K562 (cell line): ENCODE measurements around the gene MSL2. TPM values are rescaled to one million over a fixed set of nuclear protein-coding genes. Genes with fewer than 3 reads are reported as not detected.

Source experiments
- AFF4 ChIP-seq: sonication (generic); formaldehyde crosslinking; IDR thresholded peaks from 2 replicates; pipeline ENCODE4 v1.8.0; 2023; ENCODE audit warnings: mild to moderate bottlenecking, missing genetic modification reagents
- CREBBP ChIP-seq: IDR thresholded peaks from one replicate; pipeline ENCODE4 v1.6.1; 2012; ENCODE audit warnings: low read depth, mild to moderate bottlenecking, control low read depth, inconsistent platforms, low read length
- HBP1 ChIP-seq: fragments of 450-650 bp; formaldehyde crosslinking; IDR thresholded peaks from 2 replicates; pipeline ENCODE4 v1.4.0; 2022; ENCODE audit warnings: missing genetic modification characterization
- HOMEZ ChIP-seq: fragments of 250-450 bp; sonication (Bioruptor Pico); IDR thresholded peaks from 2 replicates; pipeline ENCODE4 v1.4.0; 2020; ENCODE audit warnings: mild to moderate bottlenecking, moderate library complexity
- RERE ChIP-seq: sonication (generic); formaldehyde crosslinking; IDR thresholded peaks from 2 replicates; pipeline ENCODE4 v1.8.0; 2023; ENCODE audit warnings: missing genetic modification reagents, mild to moderate bottlenecking, borderline replicate concordance
- XRCC5 ChIP-seq: fragments of 200-400 bp; formaldehyde crosslinking; IDR thresholded peaks from 2 replicates; pipeline ENCODE4 v1.6.1; 2017; ENCODE audit warnings: low read depth, mild to moderate bottlenecking, low read length
- ZKSCAN3 ChIP-seq: fragments of 250-450 bp; sonication (Bioruptor Pico); IDR thresholded peaks from 2 replicates; pipeline ENCODE4 v1.4.0; 2020
- ZNF24 ChIP-seq: fragments of 450-650 bp; IDR thresholded peaks from 2 replicates; pipeline ENCODE4 v1.6.1; 2016
- ZNF324 ChIP-seq: fragments of 250-450 bp; sonication (Bioruptor Pico); IDR thresholded peaks from 2 replicates; pipeline ENCODE4 v1.4.0; 2020; ENCODE audit warnings: mild to moderate bottlenecking
- ZSCAN29 ChIP-seq: fragments of 450-650 bp; IDR thresholded peaks from 2 replicates; pipeline ENCODE4 v1.6.1; 2017
- polyA plus RNA-seq, 8 experiments: library from polyadenylated mRNA; depleted of rRNA in 4 of 8; stranded (reverse) in 5 of 8; unstranded in 3 of 8; fragments of >200 nt; fragmentation: Nextera tagmentation in 2 of 8; fragmentation: Illumina TruSeq in 1 of 8; extraction: Ambion mirVana in 2 of 8; extraction: Trizol in 1 of 8; gene quantifications; 2 replicates each; pipeline versions ENCODE4 v1.2.1 to v1.2.3, GENCODE V29; 2011 to 2014; ENCODE audit warnings: inconsistent platforms in 1 of 8, missing spikeins in 1 of 8
- total RNA-seq, 7 experiments: library from RNA; depleted of rRNA in 6 of 7; stranded (reverse); fragments of >200 nt in 6 of 7; fragmentation: Illumina TruSeq in 2 of 7; extraction: Trizol in 2 of 7; gene quantifications; 2 replicates each; pipeline versions ENCODE4 v1.2.1 to v1.2.3, GENCODE V29; 2011 to 2021; ENCODE audit warnings: low replicate concordance in 1 of 7

The MSL2 gene
- total and polyA plus RNA-seq, 9 of the 15 experiments (the other 6 are each of a cell fraction or from before 2014, with no cell fraction given) = 1.9 to 19.9 (median 9.1) TPM

GRCh38 chr3:136152963-136153362 lies 43.2 kb downstream of the MSL2 start (continued):
- no peak for TF ChIP-seq RERE (CRISPR knock-in tag)
- no peak for TF ChIP-seq HOMEZ (CRISPR knock-in tag)
- no peak for TF ChIP-seq ZSCAN29
- TF ChIP-seq CREBBP = no peak
- TF ChIP-seq HBP1 = no peak
- no peak for TF ChIP-seq ZNF24
- TF ChIP-seq XRCC5 = no peak
- no peak for TF ChIP-seq ZNF324 (CRISPR knock-in tag)
- no peak for TF ChIP-seq ZKSCAN3
- no peak for TF ChIP-seq AFF4
